ENCODE measurements around the gene SDF4.

SDF4 gene

GRCh38 chr1:1220197-1220596 is 11.6 kb downstream of the SDF4 start:
- no peak for TF ChIP-seq CTCF (IDR thresholded peaks at IDR 0.05; ENCODE audit: control extremely low read depth, extremely low read depth, low read depth, missing control alignments)
- no peak for DNase-seq (ENCODE audit: extremely low spot score)
- ChIA-PET CTCF (no interaction called here), POLR2A (no interaction called here)

GRCh38 chr1:1219341-1219740 is 12.5 kb downstream of the SDF4 start:
- ChIA-PET POLR2A (no interaction called here), CTCF (no interaction called here)
- DNase-seq (ENCODE audit: extremely low spot score) = no peak
- TF ChIP-seq CTCF (IDR thresholded peaks at IDR 0.05; ENCODE audit: control extremely low read depth, extremely low read depth, low read depth, missing control alignments) = no peak

- POLR2A ChIA-PET = no interaction called here
- no peak for TF ChIP-seq CTCF (IDR thresholded peaks at IDR 0.05; ENCODE audit: control extremely low read depth, extremely low read depth, low read depth, missing control alignments)
- DNase-seq (ENCODE audit: extremely low spot score) = no peak
- CTCF ChIA-PET = no interaction called here
Measured at GRCh38 chr1:1218524-1219200, 13.1 kb downstream of the SDF4 start.

- ChIA-PET POLR2A (no interaction called here), CTCF (interaction anchor here (0.7 kb wide), 1 partner anchor 96 kb away, joined by 3 read pairs; no protein-coding TSS in a partner anchor)
Measured at GRCh38 chr1:1217621-1218523, 13.9 kb downstream of the SDF4 start.

GRCh38 chr1:1216770-1217620 is 14.8 kb downstream of the SDF4 start:
- POLR2A ChIA-PET = no interaction called here
- CTCF ChIA-PET = interaction anchor here (1.2 kb wide), 1 partner anchor 46 kb away, joined by 3 read pairs; no protein-coding TSS in a partner anchor
- TF ChIP-seq CTCF (IDR thresholded peaks at IDR 0.05; ENCODE audit: control extremely low read depth, extremely low read depth, low read depth, missing control alignments) = no peak
- no peak for DNase-seq (ENCODE audit: extremely low spot score)

More at GRCh38 chr1:1217621-1218523, 13.9 kb downstream of the SDF4 start:
- no peak for DNase-seq (ENCODE audit: extremely low spot score)
- no peak for TF ChIP-seq CTCF (IDR thresholded peaks at IDR 0.05; ENCODE audit: control extremely low read depth, extremely low read depth, low read depth, missing control alignments)

All from GM10248 (cell line).